ENCODE data around the gene LMOD1.
"Not testable (repeated sequence)": the region's sequence is repeated elsewhere in the genome, so short reads cannot be mapped to it uniquely, and the experiment has no call there.

Gene LMOD1

DNA sequence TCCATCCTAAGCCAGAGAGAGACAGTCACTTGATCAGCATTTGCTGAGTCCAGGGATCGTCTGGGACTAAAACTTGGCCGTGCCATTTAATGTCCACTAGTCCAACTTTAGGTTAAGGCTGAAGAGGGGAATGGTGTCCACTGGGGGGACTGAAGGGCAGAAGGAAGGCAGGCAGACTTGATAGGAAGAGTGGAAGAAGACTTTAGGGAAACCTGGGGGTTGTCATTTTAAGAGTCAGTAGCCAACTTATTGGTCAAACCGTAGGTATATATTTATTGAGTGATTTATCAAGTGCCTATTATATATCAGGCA is 1.3 kb upstream of the LMOD1 start:
- no peak for DNase-seq (ENCODE audit: low read depth)

- no peak for DNase-seq (ENCODE audit: low read depth)
Measured at GRCh38 chr1:201945863-201946223, 505 bp downstream of the LMOD1 start.

DNA sequence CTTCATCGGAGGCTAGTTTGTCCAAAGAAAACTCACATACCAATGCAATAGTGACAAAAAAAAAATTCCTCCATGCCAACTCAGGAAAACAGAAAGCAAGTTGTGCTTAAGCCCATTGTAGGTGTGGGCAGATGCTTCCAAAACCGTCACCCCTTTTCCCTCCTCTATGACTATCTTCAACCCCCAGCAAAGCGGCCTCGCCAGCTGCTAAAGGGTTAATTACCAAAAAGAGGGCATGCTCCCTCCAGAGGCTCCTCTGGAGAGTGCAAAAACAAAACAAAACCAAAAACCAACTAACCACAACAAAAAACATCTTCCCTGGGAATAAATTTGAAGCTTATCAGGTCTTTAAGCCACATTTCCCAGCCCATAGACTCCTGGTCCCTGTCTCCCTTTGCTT is 1.2 kb downstream of the LMOD1 start:
- no peak for DNase-seq (ENCODE audit: low read depth)

DNA sequence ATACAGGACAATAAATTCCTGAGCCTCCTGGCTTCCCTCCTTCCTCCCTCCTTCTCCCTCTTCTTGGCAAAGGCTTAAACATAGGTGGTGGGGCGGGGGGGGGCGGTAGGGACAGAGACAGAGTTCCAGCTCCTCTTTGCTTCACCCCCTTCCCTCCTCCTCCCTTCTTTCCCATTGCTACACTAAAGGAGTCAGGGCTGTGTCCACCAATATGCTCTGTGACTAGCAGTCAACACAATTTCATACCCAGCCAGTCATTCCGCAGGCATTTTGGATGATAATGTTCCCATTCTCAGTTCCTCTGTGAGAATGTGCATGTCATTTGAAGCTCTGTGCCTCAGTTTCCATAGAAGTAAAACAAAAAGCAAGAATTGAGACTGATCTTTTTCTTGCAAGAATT is 1.7 kb downstream of the LMOD1 start:
- no peak for DNase-seq (ENCODE audit: low read depth)

DNA sequence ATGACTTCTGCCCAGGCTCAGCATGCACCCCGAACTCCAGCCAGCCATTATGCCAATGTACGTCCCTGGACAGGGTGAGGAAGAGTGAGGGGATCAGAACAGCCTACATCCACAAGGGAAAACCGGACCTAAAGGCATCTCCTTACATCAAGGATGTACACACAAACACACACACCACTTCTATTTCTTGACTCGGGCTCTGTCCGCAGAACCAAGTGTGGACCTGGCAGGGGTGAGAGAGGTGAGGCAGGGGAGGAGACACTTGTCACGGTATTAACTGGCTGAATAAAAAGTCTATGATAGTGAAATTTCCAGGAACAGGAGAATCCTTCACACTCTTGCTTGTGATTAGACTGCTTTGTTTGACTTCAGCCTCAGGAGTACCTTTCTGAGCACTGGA is 2.3 kb downstream of the LMOD1 start:
- no peak for DNase-seq (ENCODE audit: low read depth)

GRCh38 chr1:201942129-201942495 is 4.2 kb downstream of the LMOD1 start:
- DNase-seq (ENCODE audit: low read depth), result no peak

GRCh38 chr1:201941420-201942128 is 4.8 kb downstream of the LMOD1 start:
- DNase-seq (ENCODE audit: low read depth), result no peak

DNA sequence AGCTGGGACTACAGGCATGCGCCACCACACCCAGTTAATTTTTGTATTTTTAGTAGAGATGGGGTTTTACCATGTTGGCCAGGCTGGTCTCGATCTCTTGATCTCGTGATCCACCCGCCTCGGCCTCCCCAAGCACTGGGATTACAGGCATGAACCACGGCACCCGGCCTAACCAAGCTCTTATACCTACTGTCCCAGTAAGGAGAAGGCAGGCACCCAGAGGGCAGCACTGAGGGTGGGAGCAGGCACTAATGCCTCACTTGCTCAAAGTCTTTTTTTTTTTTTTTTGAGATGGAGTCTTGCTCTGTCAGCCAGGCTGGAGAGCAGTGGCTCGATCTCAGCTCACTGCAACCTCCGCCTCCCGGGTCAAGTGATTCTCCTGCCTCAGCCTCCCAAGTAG is 6.0 kb downstream of the LMOD1 start:
- not testable (repeated sequence) for DNase-seq (ENCODE audit: low read depth)

DNA sequence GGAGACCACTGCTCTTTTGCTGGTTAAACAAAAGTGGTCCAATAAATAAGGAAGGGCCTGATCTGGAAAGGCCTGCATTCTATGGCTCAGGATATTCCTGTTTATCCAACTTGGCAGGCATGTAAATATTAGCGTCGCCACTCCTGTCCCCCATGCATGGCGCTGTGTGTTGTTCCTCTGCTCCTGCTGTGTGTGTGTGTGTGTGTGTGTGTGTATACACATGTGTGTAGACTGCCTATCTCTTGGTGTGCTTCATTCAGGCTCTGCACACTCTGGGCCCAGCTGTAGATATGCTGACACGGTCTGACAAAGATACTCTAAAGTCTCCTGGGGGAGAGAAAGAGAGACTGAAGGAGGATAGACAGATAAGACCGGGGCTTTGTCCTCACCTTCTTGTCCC is 6.8 kb downstream of the LMOD1 start:
- DNase-seq (ENCODE audit: low read depth), result no peak

- DNase-seq (ENCODE audit: low read depth), result no peak
Measured at GRCh38 chr1:201939148-201939547, 7.2 kb downstream of the LMOD1 start.

- DNase-seq (ENCODE audit: low read depth), result no peak
Measured at GRCh38 chr1:201938440-201939035, 7.8 kb downstream of the LMOD1 start.

- no peak for DNase-seq (ENCODE audit: low read depth)
Measured at GRCh38 chr1:201937624-201938213, 8.6 kb downstream of the LMOD1 start.

GRCh38 chr1:201933840-201934430 is 12.4 kb downstream of the LMOD1 start:
- DNase-seq (ENCODE audit: low read depth), result no peak

GRCh38 chr1:201930803-201931202 is 15.5 kb downstream of the LMOD1 start:
- DNase-seq (ENCODE audit: low read depth), result no peak

GRCh38 chr1:201930137-201930536 is 16.2 kb downstream of the LMOD1 start:
- DNase-seq (ENCODE audit: low read depth), result no peak

- no peak for DNase-seq (ENCODE audit: low read depth)
Measured at GRCh38 chr1:201928266-201928665, 18.1 kb downstream of the LMOD1 start.

DNA sequence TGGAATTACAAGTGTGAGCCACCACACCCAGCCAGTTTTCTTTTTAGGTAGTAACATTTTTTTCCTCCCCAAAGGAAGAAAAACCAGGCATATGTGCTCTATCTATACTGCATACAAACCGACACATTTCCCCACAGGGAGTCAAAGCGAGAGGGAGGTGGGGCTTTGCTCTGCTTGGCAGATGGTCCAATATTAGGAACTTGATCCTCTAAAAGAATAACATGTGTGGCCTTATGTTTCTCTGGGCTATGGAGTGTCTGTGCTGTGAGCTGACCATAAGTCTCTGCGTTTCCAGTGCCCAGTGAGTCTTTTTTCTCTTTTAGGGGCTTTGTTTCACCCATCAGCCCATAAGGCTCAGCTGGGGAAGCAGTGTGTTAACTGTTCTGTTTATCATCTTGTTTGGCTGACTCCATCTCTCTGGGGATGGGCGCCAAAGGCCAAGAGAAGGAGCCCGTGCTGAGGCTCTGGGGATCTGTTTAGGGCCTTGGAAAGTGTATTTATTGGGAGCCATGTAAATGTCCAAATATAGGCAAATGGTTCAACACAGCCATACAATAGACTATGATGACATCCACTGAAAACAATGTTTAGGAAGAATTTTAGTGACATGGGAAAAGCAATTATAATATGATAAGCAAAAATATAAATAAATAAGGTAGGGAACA is 20.2 kb downstream of the LMOD1 start:
- DNase-seq (ENCODE audit: low read depth), result no peak

- no peak for DNase-seq (ENCODE audit: low read depth)
Measured at GRCh38 chr1:201925301-201925567, 21.1 kb downstream of the LMOD1 start.

- DNase-seq (ENCODE audit: low read depth), result no peak
Measured at GRCh38 chr1:201921952-201922558, 24.3 kb downstream of the LMOD1 start.

DNA sequence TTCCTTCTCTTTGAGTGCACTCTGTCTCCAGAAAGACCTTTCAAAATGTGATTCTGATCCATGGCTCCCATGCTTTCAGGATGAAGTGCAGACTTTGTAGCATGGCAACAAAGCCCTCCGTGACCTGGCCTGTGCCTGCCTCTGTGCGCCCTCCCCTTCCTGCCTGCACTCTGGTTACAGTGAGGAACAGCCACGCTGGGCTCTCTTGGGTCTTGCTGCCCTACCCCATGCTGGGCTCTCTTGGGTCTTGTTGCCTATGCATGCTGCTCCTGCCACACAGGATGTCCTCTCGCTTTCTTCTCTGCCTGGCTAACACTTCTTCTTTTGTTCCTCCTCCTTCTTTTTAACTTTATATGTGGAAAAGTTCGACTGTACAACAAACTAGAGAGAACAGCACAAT is 28.0 kb downstream of the LMOD1 start:
- DNase-seq (ENCODE audit: low read depth), result no peak

DNA sequence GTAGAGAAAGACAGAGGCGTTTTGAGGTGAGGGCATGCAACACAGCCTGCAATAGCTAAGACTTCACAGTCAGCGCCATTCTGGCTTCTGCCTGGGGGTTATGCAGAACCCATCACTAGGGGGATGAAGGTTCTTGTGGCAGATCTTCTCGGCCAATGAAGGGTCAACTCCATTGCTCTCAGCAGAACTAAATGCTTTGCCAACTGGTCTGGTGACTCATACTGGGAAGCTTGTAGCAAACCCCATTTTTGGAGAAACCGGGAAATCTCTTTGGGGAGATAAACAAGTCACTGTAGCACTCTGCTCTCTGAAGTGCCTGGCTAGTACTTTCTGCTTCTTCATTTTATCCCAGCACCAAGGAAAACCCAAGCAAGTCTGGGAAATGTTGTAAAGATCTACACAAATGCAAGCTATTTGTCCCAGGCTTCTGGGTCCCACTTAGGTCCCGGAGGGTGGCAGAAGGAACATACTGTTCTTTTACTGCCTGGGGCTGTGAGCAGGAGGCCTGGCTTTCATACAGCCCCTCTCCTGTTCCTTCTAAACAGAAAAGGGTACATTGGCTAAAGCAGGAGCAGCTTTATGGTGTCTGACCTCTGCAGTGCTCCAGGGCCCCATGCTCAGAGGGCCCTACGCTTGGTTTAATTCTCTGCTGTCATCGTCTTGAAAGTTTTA is 28.9 kb downstream of the LMOD1 start:
- no peak for DNase-seq (ENCODE audit: low read depth)

GRCh38 chr1:201916649-201917249 is 29.6 kb downstream of the LMOD1 start:
- no peak for DNase-seq (ENCODE audit: low read depth)

All from stimulated activated CD8-positive, alpha-beta memory T cell treated with anti-CD3 and anti-CD28 coated beads, Interleukin-4, amount 100 ng/mL, for 24 hours (primary cell).